ENCODE data around the gene MET.

- TF ChIP-seq MAX (IDR thresholded peaks at IDR 0.05) (peak; percentile 46; the same call in 1 of the 2 replicates), YY1 (IDR thresholded peaks at IDR 0.05; ENCODE audit: low read depth) (no peak), FOXM1 (IDR thresholded peaks at IDR 0.05; ENCODE audit: borderline replicate concordance, low read depth) (peak; percentile 71), CREB1 (IDR thresholded peaks at IDR 0.05; ENCODE audit: low read depth) (no peak), EGR1 (IDR thresholded peaks at IDR 0.05) (no peak), ZBTB7A (IDR thresholded peaks at IDR 0.05; ENCODE audit: low read depth) (no peak)
These were observed 130.2 kb downstream of the MET start for GRCh38 chr7:116802144-116802745.
